H9 (cell line): ENCODE measurements around the gene CHID1. TPM values are rescaled to one million over a fixed set of nuclear protein-coding genes. Genes with fewer than 3 reads are reported as not detected.

Experiments
- DNase-seq: peaks from one replicate; pipeline ENCODE4 v3.0.0-alpha.2; 2017
- H2AFZ ChIP-seq: one replicate; pipeline ENCODE4 v1.6.1; 2013; ENCODE audit warnings: mild to moderate bottlenecking, low read length, control low read depth, moderate library complexity
- H2AK5ac ChIP-seq: 2 replicates; pipeline ENCODE4 v1.6.1; 2013; ENCODE audit warnings: low read length, control low read depth, mixed read lengths; ENCODE audit not compliant: insufficient read length
- H2BK120ac ChIP-seq: one replicate; pipeline ENCODE4 v1.6.1; 2013; ENCODE audit warnings: low read depth, mild to moderate bottlenecking, low read length, control low read depth, inconsistent platforms; ENCODE audit not compliant: poor library complexity, severe bottlenecking
- H2BK12ac ChIP-seq: 2 replicates; pipeline ENCODE4 v1.6.1; 2013; ENCODE audit warnings: low read length, control low read depth, mixed read lengths, low read depth; ENCODE audit not compliant: insufficient read length
- H2BK15ac ChIP-seq: 2 replicates; pipeline ENCODE4 v1.6.1; 2013; ENCODE audit warnings: low read depth, low read length, control low read depth
- H2BK20ac ChIP-seq: one replicate; pipeline ENCODE4 v1.6.1; 2013; ENCODE audit warnings: low read depth, mild to moderate bottlenecking, low read length, control low read depth, inconsistent platforms; ENCODE audit not compliant: poor library complexity, severe bottlenecking
- H2BK5ac ChIP-seq: 2 replicates; pipeline ENCODE4 v1.6.1; 2013; ENCODE audit warnings: low read length, control low read depth, mixed read lengths; ENCODE audit not compliant: insufficient read length
- H3K14ac ChIP-seq: 2 replicates; pipeline ENCODE4 v1.6.1; 2013; ENCODE audit warnings: low read length, control low read depth; ENCODE audit not compliant: insufficient read depth
- H3K18ac ChIP-seq: 2 replicates; pipeline ENCODE4 v1.6.1; 2013; ENCODE audit warnings: low read depth, mild to moderate bottlenecking, mixed read lengths, low read length, control low read depth; ENCODE audit not compliant: insufficient read length
- H3K23ac ChIP-seq: 2 replicates; pipeline ENCODE4 v1.6.1; 2013; ENCODE audit warnings: low read length, control low read depth, mixed read lengths, low read depth; ENCODE audit not compliant: insufficient read length
- H3K23me2 ChIP-seq: 2 replicates; pipeline ENCODE4 v1.6.1; 2013; ENCODE audit warnings: low read depth, mild to moderate bottlenecking, mixed read lengths, low read length, control low read depth; ENCODE audit not compliant: insufficient read length, poor library complexity, severe bottlenecking
- H3K27ac ChIP-seq: 2 replicates; pipeline ENCODE4 v1.5.1; 2013; ENCODE audit warnings: low read length, control low read depth, mixed read lengths, low read depth; ENCODE audit not compliant: insufficient read length
- H3K27me3 ChIP-seq: 2 replicates; pipeline ENCODE4 v1.6.1; 2013; ENCODE audit warnings: low read length, control low read depth, inconsistent platforms; ENCODE audit not compliant: insufficient read depth
- H3K4ac ChIP-seq: 2 replicates; pipeline ENCODE4 v1.6.1; 2013; ENCODE audit warnings: low read depth, mild to moderate bottlenecking, control low read depth, inconsistent platforms, low read length, moderate library complexity
- H3K4me1 ChIP-seq: 2 replicates; pipeline ENCODE4 v1.6.1; 2013; ENCODE audit warnings: low read length, control low read depth, inconsistent platforms; ENCODE audit not compliant: insufficient read depth
- H3K4me2 ChIP-seq: 2 replicates; pipeline ENCODE4 v1.6.1; 2013; ENCODE audit warnings: low read length, control low read depth, mixed read lengths; ENCODE audit not compliant: insufficient read length, insufficient read depth
- H3K56ac ChIP-seq: 2 replicates; pipeline ENCODE4 v1.6.1; 2013; ENCODE audit warnings: low read depth, mild to moderate bottlenecking, mixed read lengths, low read length, control low read depth; ENCODE audit not compliant: insufficient read length
- H3K79me1 ChIP-seq: 2 replicates; pipeline ENCODE4 v1.6.1; 2013; ENCODE audit warnings: low read depth, mild to moderate bottlenecking, moderate library complexity, low read length, control low read depth, inconsistent platforms; ENCODE audit not compliant: insufficient read depth, poor library complexity, severe bottlenecking
- H3K79me2 ChIP-seq: 2 replicates; pipeline ENCODE4 v1.6.1; 2013; ENCODE audit warnings: low read length, control low read depth, inconsistent platforms; ENCODE audit not compliant: insufficient read depth
- H3K9ac ChIP-seq: 2 replicates; pipeline ENCODE4 v1.6.1; 2013; ENCODE audit warnings: low read length, control low read depth, mixed read lengths; ENCODE audit not compliant: insufficient read length; ENCODE audit errors: extremely low read depth
- H3K9me3 ChIP-seq: one replicate; pipeline ENCODE4 v1.6.1; 2013; ENCODE audit warnings: low read depth, low read length, inconsistent platforms; ENCODE audit not compliant: control insufficient read depth
- H3T11ph ChIP-seq: one replicate; pipeline ENCODE4 v1.6.1; 2013; ENCODE audit warnings: mild to moderate bottlenecking, low read length, control low read depth, inconsistent platforms
- H4K20me1 ChIP-seq: one replicate; pipeline ENCODE4 v1.6.1; 2013; ENCODE audit not compliant: control insufficient read depth, insufficient read length, insufficient read depth
- H4K5ac ChIP-seq: 2 replicates; pipeline ENCODE4 v1.6.1; 2013; ENCODE audit warnings: low read depth, mild to moderate bottlenecking, mixed read lengths, low read length, control low read depth; ENCODE audit not compliant: insufficient read length
- H4K8ac ChIP-seq: replicated peaks from 2 replicates; pipeline ENCODE4 v1.6.1; 2013; ENCODE audit warnings: low read length, control low read depth, mixed read lengths, low read depth; ENCODE audit not compliant: insufficient read length
- H4K91ac ChIP-seq: 2 replicates; pipeline ENCODE4 v1.6.1; 2013; ENCODE audit warnings: low read depth, mild to moderate bottlenecking, moderate library complexity, mixed read lengths, low read length, control low read depth; ENCODE audit not compliant: insufficient read length
- H3K27ac Mint-ChIP-seq, 3 experiments: 2 replicates in 2 of 3; 3 replicates in 1 of 3; pipeline ENCODE4 v1.8.0; 2020 to 2021; ENCODE audit warnings: mixed read lengths in 3 of 3, mild to moderate bottlenecking in 1 of 3, moderate library complexity in 1 of 3
- H3K27me3 Mint-ChIP-seq: 2 replicates; pipeline ENCODE4 v1.8.0; 2021; ENCODE audit warnings: low read depth, mild to moderate bottlenecking, moderate library complexity, mixed read lengths
- H3K36me3 Mint-ChIP-seq, 3 experiments: 2 replicates in 2 of 3; 3 replicates in 1 of 3; pipeline ENCODE4 v1.8.0; 2020 to 2021; ENCODE audit warnings: low read depth in 3 of 3, mixed read lengths in 3 of 3; ENCODE audit not compliant: insufficient read depth in 1 of 3
- H3K4me1 Mint-ChIP-seq, 2 experiments: 2 replicates each; pipeline ENCODE4 v1.8.0; 2020; ENCODE audit warnings: mixed read lengths in 2 of 2
- H3K4me3 Mint-ChIP-seq, 2 experiments: 2 replicates in 1 of 2; 3 replicates in 1 of 2; pipeline ENCODE4 v1.8.0; 2020 to 2021; ENCODE audit warnings: mild to moderate bottlenecking in 2 of 2, mixed read lengths in 2 of 2, moderate library complexity in 1 of 2
- H3K9me3 Mint-ChIP-seq, 2 experiments: 2 replicates in 1 of 2; 3 replicates in 1 of 2; pipeline ENCODE4 v1.8.0; 2020; ENCODE audit warnings: mild to moderate bottlenecking in 2 of 2, mixed read lengths in 2 of 2, moderate library complexity in 1 of 2
- WGBS: extraction: QIAGEN DNeasy Blood & Tissue Kit; methylation state at CpG from one replicate; pipeline ENCODE4 v1.1.7; 2013; ENCODE audit warnings: missing lambda C conversion rate, low lambda C conversion rate, mixed read lengths; ENCODE audit not compliant: insufficient read length; ENCODE audit errors: extremely low coverage; 5-methylcytosine and 5-hydroxymethylcytosine counted together
- total RNA-seq: library from RNA; stranded (reverse); gene quantifications from 2 replicates; pipeline ENCODE4 v1.2.1, GENCODE V29; 2021
- TF ChIP-seq, protein P1 (sequence below): fragments of 200-600 bp; sonication (generic); conservative IDR thresholded peaks from 3 replicates; pipeline ENCODE4 v1.8.0; 2021; ENCODE audit warnings: antibody characterized with exemption, mild to moderate bottlenecking

CHID1 gene
- total RNA-seq, 1 experiment from 2014 or later: 89.4 TPM

DNA sequence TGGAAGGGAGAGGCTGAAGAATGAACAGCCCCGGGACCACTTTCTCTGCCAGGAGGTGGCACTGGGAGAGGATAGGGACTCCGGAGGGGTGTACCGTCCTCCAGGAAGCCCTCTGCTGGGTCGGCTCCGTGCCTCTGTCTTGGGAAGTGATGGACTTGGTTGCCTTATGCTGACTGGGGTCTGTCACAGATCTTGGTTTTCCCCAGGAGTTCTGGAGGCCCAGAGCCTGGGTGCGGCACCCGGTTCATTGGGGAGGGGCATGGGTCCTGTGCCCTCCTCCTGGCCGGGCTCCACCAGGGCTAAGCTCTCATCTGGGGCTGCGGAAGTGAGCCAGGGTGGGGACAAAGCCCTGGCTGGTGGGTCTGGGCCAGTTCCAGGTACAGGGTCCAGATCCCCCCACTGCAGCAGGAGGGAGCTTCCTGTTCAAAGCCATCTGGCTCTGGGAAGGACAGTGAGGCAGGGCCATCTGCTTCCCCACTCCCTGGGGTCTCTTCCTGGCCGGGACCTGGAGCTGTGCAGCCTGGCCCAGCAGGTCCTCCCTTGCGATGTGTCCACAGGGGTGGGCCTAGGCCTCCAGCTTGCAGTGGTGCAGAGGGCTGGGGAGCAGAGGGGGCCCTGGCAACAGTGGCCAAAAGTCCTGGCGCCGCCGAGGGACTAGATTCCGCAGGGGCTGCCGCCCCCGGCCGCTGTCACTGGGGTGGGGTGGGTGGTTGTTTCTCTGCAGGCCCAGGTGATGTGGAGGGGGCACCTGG, 14.0 kb upstream of the CHID1 start:
- WGBS: no CpG with 5 or more reads among the region's 18 CpGs
- Mint-ChIP-seq H3K27ac (no peak overlapping the region), H3K27me3 (no peaks in the 10 kb centered on the region), H3K4me3 (peak overlapping the region in 1 of 2 experiments; percentile 17; a peak in 1 of 5 replicates), H3K36me3 (peaks cover 3 to 14% (median 12%) of the 10 kb centered on the region in 3 experiments; a peak in 5 of 7 replicates), H3K9me3 (no peaks in the 10 kb centered on the region), H3K4me1 (peaks cover 14 to 18% of the 10 kb centered on the region in 2 experiments)
- H4K5ac ChIP-seq: no peak overlapping the region
- no peak overlapping the region for H2BK12ac ChIP-seq
- no peak overlapping the region for H3K4me2 ChIP-seq
- H3K18ac ChIP-seq: no peak overlapping the region
- peaks cover 8% of the 10 kb centered on the region; the same call in 1 of the 2 replicates for H3K79me2 ChIP-seq
- H3K79me1 ChIP-seq: peaks cover 12% of the 10 kb centered on the region
- no peak overlapping the region for H2BK5ac ChIP-seq
- no peak overlapping the region for H3K23ac ChIP-seq
- H3K27ac ChIP-seq: no peak overlapping the region
- no peak overlapping the region for H3T11ph ChIP-seq
- no peak overlapping the region for H3K14ac ChIP-seq
- no peak overlapping the region for H2AFZ ChIP-seq
- peaks cover 7% of the 10 kb centered on the region for H3K23me2 ChIP-seq
- peak overlapping the region; percentile 44 for H4K91ac ChIP-seq
- no peak overlapping the region for H2AK5ac ChIP-seq
- no peak for DNase-seq
- no peaks in the 10 kb centered on the region for H3K9me3 ChIP-seq
- H2BK15ac ChIP-seq: no peak overlapping the region; the same call in 1 of the 2 replicates
- no peak overlapping the region for H2BK20ac ChIP-seq
- no peak overlapping the region for H4K8ac ChIP-seq
- no peak overlapping the region for H2BK120ac ChIP-seq
- no peak overlapping the region for H3K4ac ChIP-seq
- H3K56ac ChIP-seq: no peak overlapping the region
- TF ChIP-seq, protein P1, sequence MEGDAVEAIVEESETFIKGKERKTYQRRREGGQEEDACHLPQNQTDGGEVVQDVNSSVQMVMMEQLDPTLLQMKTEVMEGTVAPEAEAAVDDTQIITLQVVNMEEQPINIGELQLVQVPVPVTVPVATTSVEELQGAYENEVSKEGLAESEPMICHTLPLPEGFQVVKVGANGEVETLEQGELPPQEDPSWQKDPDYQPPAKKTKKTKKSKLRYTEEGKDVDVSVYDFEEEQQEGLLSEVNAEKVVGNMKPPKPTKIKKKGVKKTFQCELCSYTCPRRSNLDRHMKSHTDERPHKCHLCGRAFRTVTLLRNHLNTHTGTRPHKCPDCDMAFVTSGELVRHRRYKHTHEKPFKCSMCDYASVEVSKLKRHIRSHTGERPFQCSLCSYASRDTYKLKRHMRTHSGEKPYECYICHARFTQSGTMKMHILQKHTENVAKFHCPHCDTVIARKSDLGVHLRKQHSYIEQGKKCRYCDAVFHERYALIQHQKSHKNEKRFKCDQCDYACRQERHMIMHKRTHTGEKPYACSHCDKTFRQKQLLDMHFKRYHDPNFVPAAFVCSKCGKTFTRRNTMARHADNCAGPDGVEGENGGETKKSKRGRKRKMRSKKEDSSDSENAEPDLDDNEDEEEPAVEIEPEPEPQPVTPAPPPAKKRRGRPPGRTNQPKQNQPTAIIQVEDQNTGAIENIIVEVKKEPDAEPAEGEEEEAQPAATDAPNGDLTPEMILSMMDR: no peak
- H3K27me3 ChIP-seq: no peaks in the 10 kb centered on the region
- no peak overlapping the region for H3K9ac ChIP-seq
- H4K20me1 ChIP-seq: no peaks in the 10 kb centered on the region
- no peaks in the 10 kb centered on the region for H3K4me1 ChIP-seq
